Measurements from ENCODE around the gene CELSR1.

DNA sequence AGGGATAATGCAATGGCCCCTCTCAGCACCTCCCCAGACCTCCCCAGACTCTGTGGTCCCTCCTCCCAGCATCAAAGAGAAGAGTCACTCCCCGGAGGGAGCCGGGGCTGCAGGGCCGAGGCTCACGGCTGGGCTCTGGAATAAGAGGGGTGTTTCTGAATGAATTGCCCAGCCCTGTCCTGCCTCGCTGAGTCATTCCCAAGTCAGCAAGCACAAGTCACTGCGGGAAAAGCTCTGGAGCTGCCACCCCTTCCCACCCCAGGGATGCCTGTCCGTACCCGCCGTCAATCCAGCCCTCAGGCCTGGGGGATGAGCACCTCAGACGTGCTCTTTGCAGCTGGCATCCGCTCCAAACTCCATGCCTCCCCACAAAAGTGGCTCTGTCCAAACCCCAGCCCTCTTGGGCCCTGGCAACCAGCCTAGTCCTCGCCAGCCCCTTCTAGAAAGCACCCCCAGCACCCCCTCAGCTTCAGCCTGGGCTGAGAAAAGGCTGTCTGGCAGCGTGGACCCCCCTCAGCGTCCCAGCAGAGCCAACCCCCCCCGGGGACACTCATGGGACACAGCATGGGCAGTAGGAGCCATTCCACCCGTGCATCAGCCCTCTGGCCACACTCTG lies 22.7 kb downstream of the CELSR1 start:
- no peak for TF ChIP-seq POLR2A (IDR thresholded peaks at IDR 0.05)
- TF ChIP-seq, protein P1, sequence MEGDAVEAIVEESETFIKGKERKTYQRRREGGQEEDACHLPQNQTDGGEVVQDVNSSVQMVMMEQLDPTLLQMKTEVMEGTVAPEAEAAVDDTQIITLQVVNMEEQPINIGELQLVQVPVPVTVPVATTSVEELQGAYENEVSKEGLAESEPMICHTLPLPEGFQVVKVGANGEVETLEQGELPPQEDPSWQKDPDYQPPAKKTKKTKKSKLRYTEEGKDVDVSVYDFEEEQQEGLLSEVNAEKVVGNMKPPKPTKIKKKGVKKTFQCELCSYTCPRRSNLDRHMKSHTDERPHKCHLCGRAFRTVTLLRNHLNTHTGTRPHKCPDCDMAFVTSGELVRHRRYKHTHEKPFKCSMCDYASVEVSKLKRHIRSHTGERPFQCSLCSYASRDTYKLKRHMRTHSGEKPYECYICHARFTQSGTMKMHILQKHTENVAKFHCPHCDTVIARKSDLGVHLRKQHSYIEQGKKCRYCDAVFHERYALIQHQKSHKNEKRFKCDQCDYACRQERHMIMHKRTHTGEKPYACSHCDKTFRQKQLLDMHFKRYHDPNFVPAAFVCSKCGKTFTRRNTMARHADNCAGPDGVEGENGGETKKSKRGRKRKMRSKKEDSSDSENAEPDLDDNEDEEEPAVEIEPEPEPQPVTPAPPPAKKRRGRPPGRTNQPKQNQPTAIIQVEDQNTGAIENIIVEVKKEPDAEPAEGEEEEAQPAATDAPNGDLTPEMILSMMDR (IDR thresholded peaks at IDR 0.05): no peak

Data from thyroid gland (tissue), 4 donors.